Measurements from ENCODE around the gene TMEM132A. TPM values are rescaled to one million over a fixed set of nuclear protein-coding genes. Genes with fewer than 3 reads are reported as not detected.

Gene TMEM132A
- polyA plus RNA-seq, 1 donor = 36.0 TPM

- no peak for DNase-seq (ENCODE audit: low read depth)
Observed at GRCh38 chr11:60922906-60923305, 1.4 kb upstream of the TMEM132A start.

DNA sequence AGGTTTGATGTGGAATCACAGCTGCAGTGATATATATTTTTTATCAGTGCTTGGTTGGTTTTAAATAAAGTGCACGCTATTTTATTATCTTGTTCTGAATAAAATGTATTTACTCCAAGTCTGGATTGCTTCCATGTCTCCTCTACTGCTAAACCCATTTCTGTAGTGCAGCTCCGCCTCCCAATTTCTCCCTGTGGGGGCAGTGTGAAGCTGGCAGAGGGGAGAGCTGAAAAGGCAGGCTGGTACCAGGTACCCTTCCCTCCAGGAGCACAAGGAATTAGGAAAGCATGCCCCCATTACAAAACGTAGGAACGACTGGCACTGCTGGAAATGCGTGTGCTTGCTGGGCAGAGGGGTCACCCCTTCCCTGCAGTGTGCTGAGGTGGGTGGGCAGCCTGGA lies 934 bp upstream of the TMEM132A start:
- DNase-seq (ENCODE audit: low read depth) = no peak

GRCh38 chr11:60923800-60924109 lies 505 bp upstream of the TMEM132A start:
- no peak for DNase-seq (ENCODE audit: low read depth)

- no peak for DNase-seq (ENCODE audit: low read depth)
Observed at GRCh38 chr11:60924906-60925853, 920 bp downstream of the TMEM132A start.

- DNase-seq (ENCODE audit: low read depth) = no peak
Observed at GRCh38 chr11:60925868-60926267, 1.6 kb downstream of the TMEM132A start.

GRCh38 chr11:60926500-60926899 lies 2.2 kb downstream of the TMEM132A start:
- DNase-seq (ENCODE audit: low read depth) = no peak

DNA sequence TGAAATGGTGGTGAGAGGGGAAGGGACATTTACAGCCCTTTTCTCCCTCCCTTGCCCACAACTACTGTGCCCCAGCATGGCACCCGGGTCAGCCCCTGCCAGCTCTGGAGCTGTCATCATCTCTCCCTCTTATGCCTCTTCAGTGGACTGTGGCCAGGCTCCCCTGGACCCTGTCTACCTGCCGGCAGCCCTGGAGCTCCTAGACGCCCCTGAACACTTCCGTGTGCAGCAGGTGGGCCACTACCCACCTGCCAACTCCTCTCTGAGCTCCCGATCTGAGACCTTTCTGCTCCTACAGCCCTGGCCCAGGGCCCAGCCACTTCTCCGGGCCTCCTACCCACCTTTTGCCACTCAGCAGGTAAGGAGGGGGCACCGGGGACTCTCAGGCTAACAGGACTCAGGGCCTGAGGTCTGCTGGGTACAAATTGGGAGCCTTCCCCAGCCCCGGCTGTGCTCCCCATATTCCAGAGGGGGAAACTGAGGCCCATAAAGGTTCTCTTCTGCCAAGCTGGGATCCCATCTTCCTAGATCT lies 2.9 kb downstream of the TMEM132A start:
- no peak for DNase-seq (ENCODE audit: low read depth)

DNA sequence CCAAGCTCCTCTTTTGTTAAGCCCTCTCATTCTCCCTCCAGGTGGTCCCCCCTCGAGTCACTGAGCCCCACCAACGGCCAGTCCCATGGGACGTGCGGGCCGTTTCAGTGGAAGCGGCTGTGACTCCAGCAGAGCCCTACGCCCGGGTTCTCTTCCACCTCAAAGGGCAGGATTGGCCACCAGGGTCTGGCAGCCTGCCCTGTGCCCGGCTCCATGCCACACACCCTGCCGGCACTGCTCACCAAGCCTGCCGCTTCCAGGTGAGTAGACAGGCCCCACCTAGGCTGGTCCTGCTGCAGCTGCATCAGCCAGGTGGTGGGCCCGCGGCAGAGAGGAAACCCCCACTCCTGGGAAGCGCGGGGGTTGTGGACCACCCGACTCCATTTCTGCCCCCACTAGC lies 3.3 kb downstream of the TMEM132A start:
- no peak for DNase-seq (ENCODE audit: low read depth)

DNA sequence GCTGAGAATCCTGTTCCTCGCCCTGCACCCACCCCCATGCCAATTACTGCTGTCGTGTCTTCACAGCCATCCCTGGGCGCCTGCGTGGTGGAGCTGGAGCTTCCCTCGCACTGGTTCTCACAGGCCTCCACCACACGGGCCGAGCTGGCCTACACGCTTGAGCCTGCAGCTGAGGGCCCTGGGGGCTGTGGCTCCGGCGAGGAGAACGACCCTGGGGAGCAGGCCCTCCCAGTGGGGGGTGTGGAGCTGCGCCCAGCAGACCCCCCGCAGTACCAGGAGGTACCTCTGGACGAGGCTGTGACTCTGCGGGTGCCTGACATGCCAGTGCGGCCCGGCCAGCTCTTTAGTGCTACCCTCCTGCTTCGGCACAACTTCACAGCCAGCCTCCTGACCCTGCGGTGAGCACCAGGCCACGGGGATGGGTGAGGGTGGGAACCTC lies 4.3 kb downstream of the TMEM132A start:
- no peak for DNase-seq (ENCODE audit: low read depth)

DNA sequence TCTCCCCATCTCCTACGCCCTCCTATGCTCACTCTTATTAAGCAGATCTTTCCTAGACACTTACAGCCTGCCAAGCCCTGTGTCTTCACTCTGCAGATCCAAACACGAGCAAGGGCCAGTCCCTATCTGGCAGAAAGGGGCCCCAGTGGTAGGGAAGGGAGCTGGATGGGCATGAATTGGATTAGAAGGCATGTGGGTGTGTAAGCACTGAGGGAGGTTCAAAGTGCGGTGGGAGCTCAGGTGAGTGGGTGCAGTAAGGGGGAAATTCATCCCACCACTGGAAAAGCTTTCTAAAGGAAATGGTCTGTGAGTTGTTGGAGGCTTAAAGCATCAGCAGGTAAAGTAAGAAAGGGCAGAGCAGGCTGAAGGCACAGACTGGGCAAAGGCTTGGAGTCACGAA lies 5.5 kb downstream of the TMEM132A start:
- DNase-seq (ENCODE audit: low read depth) = no peak

GRCh38 chr11:60930394-60930793 lies 6.1 kb downstream of the TMEM132A start:
- DNase-seq (ENCODE audit: low read depth) = no peak

DNA sequence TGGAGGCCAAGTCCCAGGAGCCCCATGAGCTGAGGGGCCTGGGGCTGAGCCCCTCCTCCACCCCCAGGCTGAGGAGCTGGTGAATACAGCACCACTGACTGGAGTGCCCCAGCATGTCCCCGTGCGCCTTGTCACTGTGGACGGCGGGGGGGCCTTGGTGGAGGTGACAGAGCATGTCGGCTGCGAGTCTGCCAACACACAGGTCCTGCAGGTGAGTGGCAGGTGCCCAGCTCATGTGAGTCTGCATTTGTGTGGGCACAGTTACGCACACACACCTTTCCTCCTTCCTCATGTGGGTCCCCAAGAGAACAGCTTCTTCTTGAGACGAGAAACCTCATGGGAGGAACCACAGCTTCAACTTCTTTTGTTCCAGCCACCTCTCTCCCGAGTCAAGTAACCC lies 7.7 kb downstream of the TMEM132A start:
- no peak for DNase-seq (ENCODE audit: low read depth)

DNA sequence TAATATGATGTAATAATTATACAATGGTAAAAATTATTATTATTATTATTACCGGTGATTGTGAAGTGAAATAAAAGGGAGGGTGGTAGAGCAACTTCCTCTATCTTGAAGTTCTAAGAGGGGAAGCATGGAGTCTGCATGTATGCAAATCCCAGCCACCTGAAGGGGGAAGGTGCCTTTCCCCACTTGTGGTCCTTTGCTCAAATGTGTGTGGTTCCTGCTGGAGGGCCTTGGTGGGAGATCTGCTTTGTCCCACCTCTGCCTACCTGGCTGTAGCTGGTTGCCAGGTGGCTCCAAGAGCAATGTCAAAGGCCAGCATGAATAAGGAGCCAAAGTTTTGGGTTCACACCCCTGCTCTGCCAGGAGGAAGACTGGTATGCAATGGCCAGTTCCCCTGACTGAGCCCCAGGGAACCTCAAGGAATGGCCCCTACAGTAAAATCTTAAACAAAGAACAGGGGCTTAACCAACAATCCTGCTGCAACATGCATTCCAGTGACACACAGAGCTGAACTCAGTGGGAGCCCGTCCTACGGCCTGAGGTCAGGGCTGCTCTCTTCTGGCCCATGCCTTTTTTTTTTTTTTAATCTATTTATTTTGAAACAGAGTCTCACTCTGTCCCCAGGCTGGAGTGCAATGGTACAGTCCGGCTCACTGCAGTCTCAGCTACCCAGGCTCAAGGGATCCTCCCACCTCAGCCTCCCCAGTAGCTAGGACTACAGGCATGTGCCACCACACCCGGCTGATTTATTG lies 8.5 kb downstream of the TMEM132A start:
- no peak for DNase-seq (ENCODE audit: low read depth)

GRCh38 chr11:60933416-60934123 lies 9.3 kb downstream of the TMEM132A start:
- no peak for DNase-seq (ENCODE audit: low read depth)

DNA sequence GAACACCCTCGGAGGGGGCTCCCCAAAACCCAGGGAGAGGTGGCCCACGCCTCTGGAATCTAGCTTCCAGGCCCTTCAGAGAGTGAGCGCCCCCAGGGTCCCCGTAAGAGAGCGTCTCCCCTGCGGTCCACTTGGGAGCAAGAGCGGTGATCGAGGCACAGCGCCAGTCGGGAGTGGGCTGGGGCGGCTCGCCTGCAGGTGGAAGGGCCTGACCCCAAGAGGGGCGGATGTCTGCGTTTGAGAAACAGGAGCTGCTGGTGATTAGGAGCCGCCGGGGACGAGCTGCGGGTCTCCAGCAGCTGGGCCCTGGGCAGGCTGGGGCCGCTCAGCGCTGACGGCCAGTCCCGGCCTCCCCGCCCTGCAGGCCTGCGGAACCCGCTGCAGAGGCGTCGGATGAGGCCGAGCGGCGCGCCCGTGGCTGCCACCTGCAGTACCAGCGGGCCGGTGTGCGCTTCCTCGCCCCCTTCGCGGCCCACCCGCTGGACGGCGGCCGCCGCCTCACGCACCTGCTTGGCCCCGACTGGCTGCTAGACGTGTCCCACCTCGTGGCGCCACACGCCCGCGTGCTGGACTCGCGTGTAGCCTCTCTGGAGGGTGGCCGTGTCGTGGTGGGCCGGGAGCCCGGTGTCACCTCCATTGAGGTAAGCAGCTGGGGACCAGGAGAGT lies 10.0 kb downstream of the TMEM132A start:
- DNase-seq (ENCODE audit: low read depth) = no peak

GRCh38 chr11:60934790-60935605 lies 10.7 kb downstream of the TMEM132A start:
- DNase-seq (ENCODE audit: low read depth) = no peak

- DNase-seq (ENCODE audit: low read depth) = no peak
Observed at GRCh38 chr11:60935676-60936442, 11.6 kb downstream of the TMEM132A start.

- no peak for DNase-seq (ENCODE audit: low read depth)
Observed at GRCh38 chr11:60936467-60937143, 12.3 kb downstream of the TMEM132A start.

DNA sequence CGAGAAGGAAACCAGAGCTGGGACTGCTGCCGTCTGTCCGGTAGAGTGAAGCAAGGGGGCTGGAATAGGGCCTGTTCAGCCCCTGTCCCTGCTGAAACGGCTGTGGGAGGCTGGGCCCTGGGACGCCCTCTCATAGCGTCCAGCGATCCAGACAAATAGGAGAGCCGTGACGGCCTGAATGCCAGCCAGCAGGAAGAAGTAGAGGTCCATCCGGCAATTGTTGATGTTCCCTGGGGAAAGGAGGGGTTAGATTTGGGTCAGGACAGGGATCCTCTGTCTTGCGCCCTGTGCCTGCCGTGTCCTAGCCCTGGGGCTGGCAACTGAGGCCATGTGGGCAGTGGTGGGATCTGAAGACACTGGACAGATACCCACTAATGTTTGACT lies 12.9 kb downstream of the TMEM132A start:
- DNase-seq (ENCODE audit: low read depth) = no peak

Measured in forelimb muscle (tissue), 1 donor.